Smooth muscle cell (in vitro differentiated cells): ENCODE measurements around the gene STAM. TPM values are rescaled to one million over a fixed set of nuclear protein-coding genes. Genes with fewer than 3 reads are reported as not detected.
A peak's percentile ranks its signal among the peaks of the same experiment; 100 is the strongest.

Experiments used
- DNase-seq: peaks from one replicate; lab custom pipeline; 2025; ENCODE audit not compliant: unreplicated experiment; lab: John Stamatoyannopoulos, UW
- H2AFZ ChIP-seq: fragments of 200-600 bp; sonication (generic); 2 replicates; pipeline ENCODE4 v1.6.0; 2016; ENCODE audit warnings: antibody characterized with exemption, low read depth, mild to moderate bottlenecking
- H3F3A ChIP-seq: fragments of 200-600 bp; sonication (generic); 2 replicates; pipeline ENCODE4 v1.6.0; 2017; ENCODE audit warnings: antibody characterized with exemption, low read depth
- H3K27ac ChIP-seq: fragments of 200-600 bp; sonication (generic); 2 replicates; pipeline ENCODE4 v1.5.1; 2016; ENCODE audit warnings: low read depth, mild to moderate bottlenecking
- H3K27me3 ChIP-seq: fragments of 200-600 bp; sonication (generic); 2 replicates; pipeline ENCODE4 v1.6.1; 2016; ENCODE audit warnings: low read depth, mild to moderate bottlenecking
- H3K36me3 ChIP-seq: fragments of 200-600 bp; sonication (generic); 2 replicates; pipeline ENCODE4 v1.5.1; 2016; ENCODE audit warnings: low read depth
- H3K4me1 ChIP-seq: fragments of 200-600 bp; sonication (generic); 2 replicates; pipeline ENCODE4 v1.5.1; 2016; ENCODE audit warnings: low read depth
- H3K4me2 ChIP-seq: fragments of 200-600 bp; sonication (generic); 2 replicates; pipeline ENCODE4 v1.6.0; 2016; ENCODE audit warnings: mild to moderate bottlenecking
- H3K4me3 ChIP-seq: fragments of 200-600 bp; sonication (generic); 2 replicates; pipeline ENCODE4 v1.5.1; 2016; ENCODE audit warnings: mild to moderate bottlenecking
- H3K79me2 ChIP-seq: fragments of 200-600 bp; sonication (generic); 2 replicates; pipeline ENCODE4 v1.6.0; 2016; ENCODE audit warnings: low read depth, mild to moderate bottlenecking
- H3K9ac ChIP-seq: fragments of 200-600 bp; sonication (generic); 2 replicates; pipeline ENCODE4 v1.6.0; 2016; ENCODE audit warnings: low read depth
- H3K9me3 ChIP-seq: fragments of 200-600 bp; sonication (generic); replicated peaks from 2 replicates; pipeline ENCODE4 v1.5.1; 2016; ENCODE audit warnings: low read depth
- H4K20me1 ChIP-seq: fragments of 200-600 bp; sonication (generic); 2 replicates; pipeline ENCODE4 v1.6.0; 2016; ENCODE audit warnings: low read depth
- WGBS: methylation state at CpG from one replicate; pipeline ENCODE4 v1.1.7; 2016; ENCODE audit warnings: low lambda C conversion rate; 5-methylcytosine and 5-hydroxymethylcytosine counted together
- polyA plus RNA-seq: library from polyadenylated mRNA; unstranded; fragments of >200 nt; fragmentation: Nextera tagmentation; extraction: Ambion mirVana; gene quantifications from 2 replicates; pipeline ENCODE4 v1.2.1, GENCODE V29; 2016
- total RNA-seq: library from RNA; depleted of rRNA; stranded (reverse); fragments of >200 nt; gene quantifications from 2 replicates; pipeline ENCODE4 v1.2.3, GENCODE V29; 2014
- TF ChIP-seq, protein P1 (sequence below): fragments of 200-600 bp; sonication (generic); IDR thresholded peaks from 2 replicates; pipeline ENCODE4 v1.5.1; 2017; ENCODE audit warnings: borderline replicate concordance, mild to moderate bottlenecking, antibody characterized with exemption; ENCODE audit not compliant: insufficient read depth, poor library complexity, severe bottlenecking

Gene STAM
- total and polyA plus RNA-seq, 2 experiments from 2014 or later: 16.0 to 30.2 TPM

GRCh38 chr10:17673471-17674061 is 29.6 kb downstream of the STAM start:
- no peaks in the 10 kb centered on the region for H3K27me3 ChIP-seq

DNA sequence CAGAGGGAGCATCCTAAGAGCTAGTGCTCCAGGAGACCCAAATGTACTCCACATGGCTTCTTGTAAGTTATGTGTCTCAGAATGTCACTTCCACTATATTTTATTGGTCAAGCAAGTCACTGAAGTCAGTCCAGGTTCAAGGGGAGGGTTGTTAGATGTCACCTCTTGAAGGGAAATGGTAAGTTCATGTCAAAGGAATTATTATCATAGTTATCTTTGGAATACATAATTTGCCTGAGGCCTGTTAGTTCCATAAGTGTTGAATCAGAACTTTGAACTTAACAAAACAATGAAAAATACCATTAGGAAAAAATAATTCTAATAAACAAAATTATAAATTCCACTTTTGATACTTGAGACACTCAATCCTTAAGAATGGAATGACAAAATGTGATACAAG is 30.6 kb downstream of the STAM start:
- H3K4me3 ChIP-seq: no peak overlapping the region
- peaks cover 13% of the 10 kb centered on the region for H3F3A ChIP-seq
- H3K79me2 ChIP-seq: peaks cover 67% of the 10 kb centered on the region
- H3K27ac ChIP-seq: peak overlapping the region; percentile 50
- TF ChIP-seq, protein P1, sequence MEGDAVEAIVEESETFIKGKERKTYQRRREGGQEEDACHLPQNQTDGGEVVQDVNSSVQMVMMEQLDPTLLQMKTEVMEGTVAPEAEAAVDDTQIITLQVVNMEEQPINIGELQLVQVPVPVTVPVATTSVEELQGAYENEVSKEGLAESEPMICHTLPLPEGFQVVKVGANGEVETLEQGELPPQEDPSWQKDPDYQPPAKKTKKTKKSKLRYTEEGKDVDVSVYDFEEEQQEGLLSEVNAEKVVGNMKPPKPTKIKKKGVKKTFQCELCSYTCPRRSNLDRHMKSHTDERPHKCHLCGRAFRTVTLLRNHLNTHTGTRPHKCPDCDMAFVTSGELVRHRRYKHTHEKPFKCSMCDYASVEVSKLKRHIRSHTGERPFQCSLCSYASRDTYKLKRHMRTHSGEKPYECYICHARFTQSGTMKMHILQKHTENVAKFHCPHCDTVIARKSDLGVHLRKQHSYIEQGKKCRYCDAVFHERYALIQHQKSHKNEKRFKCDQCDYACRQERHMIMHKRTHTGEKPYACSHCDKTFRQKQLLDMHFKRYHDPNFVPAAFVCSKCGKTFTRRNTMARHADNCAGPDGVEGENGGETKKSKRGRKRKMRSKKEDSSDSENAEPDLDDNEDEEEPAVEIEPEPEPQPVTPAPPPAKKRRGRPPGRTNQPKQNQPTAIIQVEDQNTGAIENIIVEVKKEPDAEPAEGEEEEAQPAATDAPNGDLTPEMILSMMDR: no peak
- no peaks in the 10 kb centered on the region for H3K36me3 ChIP-seq
- H3K27me3 ChIP-seq: no peaks in the 10 kb centered on the region
- H3K9ac ChIP-seq: no peak overlapping the region
- no peak for DNase-seq
- no peaks in the 10 kb centered on the region for H3K9me3 ChIP-seq
- peaks cover 74% of the 10 kb centered on the region for H4K20me1 ChIP-seq
- H2AFZ ChIP-seq: no peak overlapping the region
- H3K4me1 ChIP-seq: peaks cover 35% of the 10 kb centered on the region
- H3K4me2 ChIP-seq: no peak overlapping the region

More at GRCh38 chr10:17673471-17674061, 29.6 kb downstream of the STAM start:
- H2AFZ ChIP-seq: no peak overlapping the region
- no peaks in the 10 kb centered on the region for H3K9me3 ChIP-seq
- TF ChIP-seq, protein P1: no peak
- WGBS: 6% methylated on average over 5 of the region's 5 CpGs
- H4K20me1 ChIP-seq: peaks cover 67% of the 10 kb centered on the region
- H3K4me2 ChIP-seq: peak overlapping the region; percentile 26
- peaks cover 35% of the 10 kb centered on the region for H3K4me1 ChIP-seq
- peaks cover 66% of the 10 kb centered on the region for H3K79me2 ChIP-seq
- H3K27ac ChIP-seq: peak overlapping the region; percentile 50
- no peak for DNase-seq
- no peak overlapping the region for H3K9ac ChIP-seq
- H3K4me3 ChIP-seq: no peak overlapping the region
- H3F3A ChIP-seq: peaks cover 13% of the 10 kb centered on the region
- no peaks in the 10 kb centered on the region for H3K36me3 ChIP-seq

DNA sequence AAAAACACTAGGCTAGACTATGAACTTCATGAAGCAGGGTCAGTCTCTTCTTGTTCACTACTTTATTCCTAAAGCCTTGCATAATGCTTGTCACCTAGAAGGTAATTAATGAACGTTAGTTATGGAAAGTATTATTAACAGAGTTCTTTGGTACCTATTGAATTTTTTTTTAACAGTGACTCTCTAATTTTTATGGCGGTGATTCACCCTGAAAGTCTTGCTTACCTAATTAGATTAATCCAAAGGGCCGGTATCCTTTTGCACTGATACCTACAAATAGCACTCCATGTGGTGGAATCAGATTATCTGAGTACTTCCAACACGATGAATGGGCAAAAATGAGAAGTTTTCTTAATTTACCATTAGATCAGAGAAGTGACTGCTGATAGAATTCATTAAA is 31.7 kb downstream of the STAM start:
- no peak overlapping the region for H3K9ac ChIP-seq
- no peaks in the 10 kb centered on the region for H3K27me3 ChIP-seq
- no peak overlapping the region for H2AFZ ChIP-seq
- peaks cover 28% of the 10 kb centered on the region for H3K4me1 ChIP-seq
- peak overlapping the region; percentile 50 for H3K27ac ChIP-seq
- 72% methylated on average over 4 of the region's 4 CpGs for WGBS
- peaks cover 13% of the 10 kb centered on the region for H3F3A ChIP-seq
- peaks cover 75% of the 10 kb centered on the region for H4K20me1 ChIP-seq
- no peaks in the 10 kb centered on the region for H3K36me3 ChIP-seq
- TF ChIP-seq, protein P1: no peak
- no peak overlapping the region for H3K4me2 ChIP-seq
- H3K4me3 ChIP-seq: no peak overlapping the region
- no peaks in the 10 kb centered on the region for H3K9me3 ChIP-seq
- no peak for DNase-seq
- H3K79me2 ChIP-seq: peaks cover 69% of the 10 kb centered on the region

DNA sequence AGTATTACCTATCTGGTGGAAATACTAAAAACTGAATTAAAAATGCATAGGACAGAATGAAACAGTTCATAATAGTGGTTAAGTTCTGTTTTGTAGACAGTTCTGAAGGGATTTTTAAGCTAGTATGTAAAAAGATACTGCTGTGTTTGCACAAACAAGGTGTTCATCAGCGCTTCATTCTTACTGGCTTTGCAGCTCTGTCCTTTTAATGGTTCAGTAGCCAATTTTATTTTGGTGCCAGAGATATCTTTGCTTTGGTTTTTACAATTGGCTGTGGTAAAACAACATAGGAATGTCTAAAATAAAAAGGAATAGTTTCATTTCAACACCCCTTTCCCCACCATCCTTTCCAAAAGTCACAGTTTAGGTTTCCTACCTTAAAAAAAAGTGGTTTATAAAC is 33.0 kb downstream of the STAM start:
- Histone ChIP-seq H3K4me2 (no peak overlapping the region), H3F3A (peaks cover 13% of the 10 kb centered on the region), H4K20me1 (peaks cover 74% of the 10 kb centered on the region), H3K36me3 (no peaks in the 10 kb centered on the region), H3K4me1 (peaks cover 17% of the 10 kb centered on the region), H3K79me2 (peaks cover 77% of the 10 kb centered on the region), H3K27me3 (no peaks in the 10 kb centered on the region), H2AFZ (no peak overlapping the region), H3K9ac (no peak overlapping the region), H3K9me3 (no peaks in the 10 kb centered on the region), H3K4me3 (no peak overlapping the region), H3K27ac (no peak overlapping the region)
- 97% methylated on average over 1 of the region's 1 CpG for WGBS
- DNase-seq: no peak
- TF ChIP-seq, protein P1: no peak
